H9 (cell line): ENCODE data around the gene UTP15. TPM values are rescaled to one million over a fixed set of nuclear protein-coding genes. Genes with fewer than 3 reads are reported as not detected.

Experiments used
- DNase-seq: peaks from one replicate; pipeline ENCODE4 v3.0.0-alpha.2; 2017
- H2AFZ ChIP-seq: one replicate; pipeline ENCODE4 v1.6.1; 2013; ENCODE audit warnings: mild to moderate bottlenecking, low read length, control low read depth, moderate library complexity
- H2AK5ac ChIP-seq: 2 replicates; pipeline ENCODE4 v1.6.1; 2013; ENCODE audit warnings: low read length, control low read depth, mixed read lengths; ENCODE audit not compliant: insufficient read length
- H2BK120ac ChIP-seq: one replicate; pipeline ENCODE4 v1.6.1; 2013; ENCODE audit warnings: low read depth, mild to moderate bottlenecking, low read length, control low read depth, inconsistent platforms; ENCODE audit not compliant: poor library complexity, severe bottlenecking
- H2BK12ac ChIP-seq: 2 replicates; pipeline ENCODE4 v1.6.1; 2013; ENCODE audit warnings: low read length, control low read depth, mixed read lengths, low read depth; ENCODE audit not compliant: insufficient read length
- H2BK15ac ChIP-seq: 2 replicates; pipeline ENCODE4 v1.6.1; 2013; ENCODE audit warnings: low read depth, low read length, control low read depth
- H2BK20ac ChIP-seq: one replicate; pipeline ENCODE4 v1.6.1; 2013; ENCODE audit warnings: low read depth, mild to moderate bottlenecking, low read length, control low read depth, inconsistent platforms; ENCODE audit not compliant: poor library complexity, severe bottlenecking
- H2BK5ac ChIP-seq: 2 replicates; pipeline ENCODE4 v1.6.1; 2013; ENCODE audit warnings: low read length, control low read depth, mixed read lengths; ENCODE audit not compliant: insufficient read length
- H3K14ac ChIP-seq: 2 replicates; pipeline ENCODE4 v1.6.1; 2013; ENCODE audit warnings: low read length, control low read depth; ENCODE audit not compliant: insufficient read depth
- H3K18ac ChIP-seq: 2 replicates; pipeline ENCODE4 v1.6.1; 2013; ENCODE audit warnings: low read depth, mild to moderate bottlenecking, mixed read lengths, low read length, control low read depth; ENCODE audit not compliant: insufficient read length
- H3K23ac ChIP-seq: 2 replicates; pipeline ENCODE4 v1.6.1; 2013; ENCODE audit warnings: low read length, control low read depth, mixed read lengths, low read depth; ENCODE audit not compliant: insufficient read length
- H3K23me2 ChIP-seq: 2 replicates; pipeline ENCODE4 v1.6.1; 2013; ENCODE audit warnings: low read depth, mild to moderate bottlenecking, mixed read lengths, low read length, control low read depth; ENCODE audit not compliant: insufficient read length, poor library complexity, severe bottlenecking
- H3K27ac ChIP-seq: 2 replicates; pipeline ENCODE4 v1.5.1; 2013; ENCODE audit warnings: low read length, control low read depth, mixed read lengths, low read depth; ENCODE audit not compliant: insufficient read length
- H3K27me3 ChIP-seq: 2 replicates; pipeline ENCODE4 v1.6.1; 2013; ENCODE audit warnings: low read length, control low read depth, inconsistent platforms; ENCODE audit not compliant: insufficient read depth
- H3K4ac ChIP-seq: 2 replicates; pipeline ENCODE4 v1.6.1; 2013; ENCODE audit warnings: low read depth, mild to moderate bottlenecking, control low read depth, inconsistent platforms, low read length, moderate library complexity
- H3K4me1 ChIP-seq: 2 replicates; pipeline ENCODE4 v1.6.1; 2013; ENCODE audit warnings: low read length, control low read depth, inconsistent platforms; ENCODE audit not compliant: insufficient read depth
- H3K4me2 ChIP-seq: 2 replicates; pipeline ENCODE4 v1.6.1; 2013; ENCODE audit warnings: low read length, control low read depth, mixed read lengths; ENCODE audit not compliant: insufficient read length, insufficient read depth
- H3K56ac ChIP-seq: 2 replicates; pipeline ENCODE4 v1.6.1; 2013; ENCODE audit warnings: low read depth, mild to moderate bottlenecking, mixed read lengths, low read length, control low read depth; ENCODE audit not compliant: insufficient read length
- H3K79me1 ChIP-seq: 2 replicates; pipeline ENCODE4 v1.6.1; 2013; ENCODE audit warnings: low read depth, mild to moderate bottlenecking, moderate library complexity, low read length, control low read depth, inconsistent platforms; ENCODE audit not compliant: insufficient read depth, poor library complexity, severe bottlenecking
- H3K79me2 ChIP-seq: 2 replicates; pipeline ENCODE4 v1.6.1; 2013; ENCODE audit warnings: low read length, control low read depth, inconsistent platforms; ENCODE audit not compliant: insufficient read depth
- H3K9ac ChIP-seq: 2 replicates; pipeline ENCODE4 v1.6.1; 2013; ENCODE audit warnings: low read length, control low read depth, mixed read lengths; ENCODE audit not compliant: insufficient read length; ENCODE audit errors: extremely low read depth
- H3K9me3 ChIP-seq: one replicate; pipeline ENCODE4 v1.6.1; 2013; ENCODE audit warnings: low read depth, low read length, inconsistent platforms; ENCODE audit not compliant: control insufficient read depth
- H3T11ph ChIP-seq: one replicate; pipeline ENCODE4 v1.6.1; 2013; ENCODE audit warnings: mild to moderate bottlenecking, low read length, control low read depth, inconsistent platforms
- H4K20me1 ChIP-seq: one replicate; pipeline ENCODE4 v1.6.1; 2013; ENCODE audit not compliant: control insufficient read depth, insufficient read length, insufficient read depth
- H4K5ac ChIP-seq: 2 replicates; pipeline ENCODE4 v1.6.1; 2013; ENCODE audit warnings: low read depth, mild to moderate bottlenecking, mixed read lengths, low read length, control low read depth; ENCODE audit not compliant: insufficient read length
- H4K8ac ChIP-seq: replicated peaks from 2 replicates; pipeline ENCODE4 v1.6.1; 2013; ENCODE audit warnings: low read length, control low read depth, mixed read lengths, low read depth; ENCODE audit not compliant: insufficient read length
- H4K91ac ChIP-seq: 2 replicates; pipeline ENCODE4 v1.6.1; 2013; ENCODE audit warnings: low read depth, mild to moderate bottlenecking, moderate library complexity, mixed read lengths, low read length, control low read depth; ENCODE audit not compliant: insufficient read length
- H3K27ac Mint-ChIP-seq, 3 experiments: 2 replicates in 2 of 3; 3 replicates in 1 of 3; pipeline ENCODE4 v1.8.0; 2020 to 2021; ENCODE audit warnings: mixed read lengths in 3 of 3, mild to moderate bottlenecking in 1 of 3, moderate library complexity in 1 of 3
- H3K27me3 Mint-ChIP-seq: 2 replicates; pipeline ENCODE4 v1.8.0; 2021; ENCODE audit warnings: low read depth, mild to moderate bottlenecking, moderate library complexity, mixed read lengths
- H3K36me3 Mint-ChIP-seq, 3 experiments: 2 replicates in 2 of 3; 3 replicates in 1 of 3; pipeline ENCODE4 v1.8.0; 2020 to 2021; ENCODE audit warnings: low read depth in 3 of 3, mixed read lengths in 3 of 3; ENCODE audit not compliant: insufficient read depth in 1 of 3
- H3K4me1 Mint-ChIP-seq, 2 experiments: 2 replicates each; pipeline ENCODE4 v1.8.0; 2020; ENCODE audit warnings: mixed read lengths in 2 of 2
- H3K4me3 Mint-ChIP-seq, 2 experiments: 2 replicates in 1 of 2; 3 replicates in 1 of 2; pipeline ENCODE4 v1.8.0; 2020 to 2021; ENCODE audit warnings: mild to moderate bottlenecking in 2 of 2, mixed read lengths in 2 of 2, moderate library complexity in 1 of 2
- H3K9me3 Mint-ChIP-seq, 2 experiments: 2 replicates in 1 of 2; 3 replicates in 1 of 2; pipeline ENCODE4 v1.8.0; 2020; ENCODE audit warnings: mild to moderate bottlenecking in 2 of 2, mixed read lengths in 2 of 2, moderate library complexity in 1 of 2
- CTCF ChIP-seq: fragments of 200-600 bp; sonication (generic); conservative IDR thresholded peaks from 3 replicates; pipeline ENCODE4 v1.8.0; 2021; ENCODE audit warnings: antibody characterized with exemption, mild to moderate bottlenecking
- WGBS: extraction: QIAGEN DNeasy Blood & Tissue Kit; methylation state at CpG from one replicate; pipeline ENCODE4 v1.1.7; 2013; ENCODE audit warnings: missing lambda C conversion rate, low lambda C conversion rate, mixed read lengths; ENCODE audit not compliant: insufficient read length; ENCODE audit errors: extremely low coverage; 5-methylcytosine and 5-hydroxymethylcytosine counted together
- total RNA-seq: library from RNA; stranded (reverse); gene quantifications from 2 replicates; pipeline ENCODE4 v1.2.1, GENCODE V29; 2021

The UTP15 gene
- total RNA-seq, 1 experiment from 2014 or later, result 43.5 TPM

GRCh38 chr5:73539730-73540129 is 25.8 kb upstream of the UTP15 start:
- H3K79me2 ChIP-seq, result no peaks in the 10 kb centered on the region
- H3K4me1 Mint-ChIP-seq, result peaks cover 2 to 12% of the 10 kb centered on the region in 2 experiments; a peak in 3 of 4 replicates
- no peak overlapping the region for H3K4me3 Mint-ChIP-seq
- no peak overlapping the region for H2BK120ac ChIP-seq
- no peak overlapping the region for H4K8ac ChIP-seq
- no peak overlapping the region for H3K4me2 ChIP-seq
- no peak overlapping the region for H3K14ac ChIP-seq
- no peak overlapping the region for H3K4ac ChIP-seq
- H3K27ac Mint-ChIP-seq, result no peak overlapping the region
- no peak overlapping the region for H3K23ac ChIP-seq
- H2BK20ac ChIP-seq, result no peak overlapping the region
- no peaks in the 10 kb centered on the region; the same call in 1 of the 2 replicates for H3K4me1 ChIP-seq
- H3K56ac ChIP-seq, result no peak overlapping the region
- H2AK5ac ChIP-seq, result no peak overlapping the region
- no peak overlapping the region for H2AFZ ChIP-seq
- no peak overlapping the region for H2BK12ac ChIP-seq
- H3T11ph ChIP-seq, result no peak overlapping the region
- DNase-seq, result no peak
- H3K18ac ChIP-seq, result no peak overlapping the region
- no peak overlapping the region for H3K9ac ChIP-seq
- no CpG with 5 or more reads among the region's 2 CpGs for WGBS
- no peak overlapping the region for H3K27ac ChIP-seq
- H3K79me1 ChIP-seq, result no peaks in the 10 kb centered on the region
- H3K27me3 ChIP-seq, result no peaks in the 10 kb centered on the region; the same call in 1 of the 2 replicates
- H2BK5ac ChIP-seq, result no peak overlapping the region
- H3K36me3 Mint-ChIP-seq, result peaks cover 0 to 5% (median 0%) of the 10 kb centered on the region in 3 experiments; a peak in 2 of 7 replicates
- peaks cover 0 to 10% of the 10 kb centered on the region in 2 experiments; a peak in 2 of 5 replicates for H3K9me3 Mint-ChIP-seq
- peaks cover 10% of the 10 kb centered on the region for H3K27me3 Mint-ChIP-seq
- H4K91ac ChIP-seq, result no peak overlapping the region
- H3K9me3 ChIP-seq, result no peaks in the 10 kb centered on the region
- no peak for TF ChIP-seq CTCF
- H2BK15ac ChIP-seq, result no peak overlapping the region
- no peak overlapping the region for H4K5ac ChIP-seq
- H3K23me2 ChIP-seq, result no peaks in the 10 kb centered on the region
- no peaks in the 10 kb centered on the region for H4K20me1 ChIP-seq
